ENCODE results near the gene RBKS.

DNA sequence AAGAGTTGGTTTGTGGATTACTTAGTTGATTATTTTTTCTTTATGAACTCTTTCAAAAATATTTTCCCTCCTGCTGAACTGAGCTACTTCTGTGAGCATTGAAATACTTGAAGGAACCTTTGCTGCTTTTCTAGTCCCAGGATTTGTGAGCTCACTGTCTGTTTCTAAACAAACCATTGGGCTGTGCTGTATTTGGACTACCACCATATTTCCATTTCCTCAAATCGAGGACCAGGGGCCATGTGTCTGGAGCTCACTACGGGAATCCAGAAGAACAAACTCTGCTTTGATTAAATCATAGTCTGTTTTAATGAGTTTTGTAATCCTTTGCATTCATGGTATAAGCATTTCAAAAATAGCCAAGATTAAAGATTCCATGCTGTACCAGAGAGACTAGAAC lies 117.4 kb downstream of the RBKS start:
- no peak for TF ChIP-seq EZH2 (IDR thresholded peaks at IDR 0.05; ENCODE audit: low read depth)
- TF ChIP-seq, protein P1, sequence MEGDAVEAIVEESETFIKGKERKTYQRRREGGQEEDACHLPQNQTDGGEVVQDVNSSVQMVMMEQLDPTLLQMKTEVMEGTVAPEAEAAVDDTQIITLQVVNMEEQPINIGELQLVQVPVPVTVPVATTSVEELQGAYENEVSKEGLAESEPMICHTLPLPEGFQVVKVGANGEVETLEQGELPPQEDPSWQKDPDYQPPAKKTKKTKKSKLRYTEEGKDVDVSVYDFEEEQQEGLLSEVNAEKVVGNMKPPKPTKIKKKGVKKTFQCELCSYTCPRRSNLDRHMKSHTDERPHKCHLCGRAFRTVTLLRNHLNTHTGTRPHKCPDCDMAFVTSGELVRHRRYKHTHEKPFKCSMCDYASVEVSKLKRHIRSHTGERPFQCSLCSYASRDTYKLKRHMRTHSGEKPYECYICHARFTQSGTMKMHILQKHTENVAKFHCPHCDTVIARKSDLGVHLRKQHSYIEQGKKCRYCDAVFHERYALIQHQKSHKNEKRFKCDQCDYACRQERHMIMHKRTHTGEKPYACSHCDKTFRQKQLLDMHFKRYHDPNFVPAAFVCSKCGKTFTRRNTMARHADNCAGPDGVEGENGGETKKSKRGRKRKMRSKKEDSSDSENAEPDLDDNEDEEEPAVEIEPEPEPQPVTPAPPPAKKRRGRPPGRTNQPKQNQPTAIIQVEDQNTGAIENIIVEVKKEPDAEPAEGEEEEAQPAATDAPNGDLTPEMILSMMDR (conservative IDR thresholded peaks at IDR 0.05), result no peak

Data from PC-9 (cell line).